ENCODE results near the gene UBAP2. TPM values are rescaled to one million over a fixed set of nuclear protein-coding genes. Genes with fewer than 3 reads are reported as not detected.

Gene UBAP2
- total RNA-seq, 1 donor from 2014 or later = 87.7 TPM

DNA sequence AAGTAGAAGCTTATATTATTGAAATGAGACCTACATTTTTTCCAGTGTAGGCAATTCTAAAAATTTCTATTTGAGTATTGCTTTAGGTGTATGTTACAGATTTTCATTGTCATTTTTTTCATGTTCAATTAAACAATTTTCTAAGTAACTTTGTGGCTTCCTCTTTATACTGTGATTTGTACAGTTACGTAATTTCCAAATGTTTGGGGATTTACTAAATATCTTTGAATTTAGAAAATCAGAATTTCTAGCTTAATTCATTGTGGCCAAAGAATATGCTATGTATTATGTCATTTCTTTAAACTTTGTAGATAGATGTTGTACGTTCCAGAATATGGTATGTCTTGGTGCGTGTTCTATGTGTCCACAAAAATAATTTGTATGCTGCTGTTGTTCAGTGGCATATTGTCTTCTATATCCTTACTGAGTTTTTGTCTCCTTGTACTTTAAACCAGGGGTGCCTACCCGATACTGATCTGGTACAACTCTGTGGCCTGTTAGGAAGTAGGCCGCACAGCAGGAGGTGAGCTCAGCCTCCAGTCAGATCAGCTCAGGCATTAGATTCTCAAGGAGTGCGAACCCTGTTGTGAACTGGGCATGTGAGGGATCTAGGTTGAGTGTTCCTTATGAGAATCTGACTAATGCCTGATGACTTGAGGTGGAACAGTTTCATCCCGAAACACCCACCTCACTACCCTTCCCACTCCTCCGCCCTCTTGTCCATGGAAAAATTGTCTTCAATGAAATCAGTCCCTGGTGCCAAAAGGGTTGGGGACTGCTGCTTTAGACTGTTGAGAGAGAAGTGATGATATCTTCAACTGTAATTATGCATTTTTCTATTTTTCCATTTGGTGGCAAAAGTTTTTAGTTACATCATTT, 168.2 kb downstream of the UBAP2 start:
- Mint-ChIP-seq H3K4me3 (ENCODE audit: unreplicated experiment) (no peak overlapping the region), H3K9me3 (ENCODE audit: unreplicated experiment) (no peaks in the 10 kb centered on the region), H3K27me3 (ENCODE audit: unreplicated experiment) (no peaks in the 10 kb centered on the region), H3K36me3 (ENCODE audit: low read depth, unreplicated experiment) (no peaks in the 10 kb centered on the region), H3K27ac (ENCODE audit: unreplicated experiment) (no peak overlapping the region), H3K4me1 (ENCODE audit: unreplicated experiment) (peaks cover 13% of the 10 kb centered on the region)
- DNase-seq (ENCODE audit: low spot score) = no peak
- TF ChIP-seq, protein P1, sequence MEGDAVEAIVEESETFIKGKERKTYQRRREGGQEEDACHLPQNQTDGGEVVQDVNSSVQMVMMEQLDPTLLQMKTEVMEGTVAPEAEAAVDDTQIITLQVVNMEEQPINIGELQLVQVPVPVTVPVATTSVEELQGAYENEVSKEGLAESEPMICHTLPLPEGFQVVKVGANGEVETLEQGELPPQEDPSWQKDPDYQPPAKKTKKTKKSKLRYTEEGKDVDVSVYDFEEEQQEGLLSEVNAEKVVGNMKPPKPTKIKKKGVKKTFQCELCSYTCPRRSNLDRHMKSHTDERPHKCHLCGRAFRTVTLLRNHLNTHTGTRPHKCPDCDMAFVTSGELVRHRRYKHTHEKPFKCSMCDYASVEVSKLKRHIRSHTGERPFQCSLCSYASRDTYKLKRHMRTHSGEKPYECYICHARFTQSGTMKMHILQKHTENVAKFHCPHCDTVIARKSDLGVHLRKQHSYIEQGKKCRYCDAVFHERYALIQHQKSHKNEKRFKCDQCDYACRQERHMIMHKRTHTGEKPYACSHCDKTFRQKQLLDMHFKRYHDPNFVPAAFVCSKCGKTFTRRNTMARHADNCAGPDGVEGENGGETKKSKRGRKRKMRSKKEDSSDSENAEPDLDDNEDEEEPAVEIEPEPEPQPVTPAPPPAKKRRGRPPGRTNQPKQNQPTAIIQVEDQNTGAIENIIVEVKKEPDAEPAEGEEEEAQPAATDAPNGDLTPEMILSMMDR (IDR thresholded peaks at IDR 0.05; ENCODE audit: unreplicated experiment) = no peak

DNA sequence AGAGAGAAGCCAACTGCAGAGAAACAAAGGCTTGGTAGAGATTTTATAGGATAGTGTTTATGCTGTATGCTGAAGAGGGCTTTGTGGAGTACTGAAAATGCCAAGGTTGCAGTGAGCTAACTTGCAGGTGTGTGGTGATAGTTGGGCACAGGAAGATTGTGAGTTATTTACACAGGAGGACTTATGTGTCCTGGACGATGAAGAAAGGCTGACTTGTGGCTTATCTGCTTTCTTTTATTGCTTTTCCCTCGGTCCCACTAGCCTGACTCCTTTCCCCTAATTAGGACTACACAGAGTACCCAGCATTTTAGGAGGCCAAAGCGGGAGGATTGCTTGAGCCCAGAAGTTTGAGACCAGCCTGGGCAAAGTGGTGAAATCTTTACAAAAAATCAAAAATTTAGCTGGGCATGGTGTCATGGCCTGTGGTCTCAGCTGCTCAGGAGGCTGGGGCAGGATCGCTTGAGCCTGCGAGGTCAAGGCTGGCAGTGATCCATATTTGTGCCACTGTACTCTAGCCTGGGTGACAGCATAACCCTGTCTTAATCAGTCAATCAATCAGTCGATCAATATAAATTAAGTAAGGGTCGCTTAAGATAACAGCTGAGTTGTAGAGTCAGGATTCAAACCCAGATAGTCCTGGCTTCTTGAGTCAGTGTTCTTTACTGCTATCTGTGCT, 169.9 kb downstream of the UBAP2 start:
- Mint-ChIP-seq H3K9me3 (ENCODE audit: unreplicated experiment) (no peaks in the 10 kb centered on the region), H3K4me3 (ENCODE audit: unreplicated experiment) (no peak overlapping the region), H3K4me1 (ENCODE audit: unreplicated experiment) (peaks cover 5% of the 10 kb centered on the region), H3K36me3 (ENCODE audit: low read depth, unreplicated experiment) (no peaks in the 10 kb centered on the region), H3K27ac (ENCODE audit: unreplicated experiment) (peak overlapping the region; percentile 34), H3K27me3 (ENCODE audit: unreplicated experiment) (no peaks in the 10 kb centered on the region)
- no peak for DNase-seq (ENCODE audit: low spot score)
- TF ChIP-seq, protein P1 (IDR thresholded peaks at IDR 0.05; ENCODE audit: unreplicated experiment) = no peak

DNA sequence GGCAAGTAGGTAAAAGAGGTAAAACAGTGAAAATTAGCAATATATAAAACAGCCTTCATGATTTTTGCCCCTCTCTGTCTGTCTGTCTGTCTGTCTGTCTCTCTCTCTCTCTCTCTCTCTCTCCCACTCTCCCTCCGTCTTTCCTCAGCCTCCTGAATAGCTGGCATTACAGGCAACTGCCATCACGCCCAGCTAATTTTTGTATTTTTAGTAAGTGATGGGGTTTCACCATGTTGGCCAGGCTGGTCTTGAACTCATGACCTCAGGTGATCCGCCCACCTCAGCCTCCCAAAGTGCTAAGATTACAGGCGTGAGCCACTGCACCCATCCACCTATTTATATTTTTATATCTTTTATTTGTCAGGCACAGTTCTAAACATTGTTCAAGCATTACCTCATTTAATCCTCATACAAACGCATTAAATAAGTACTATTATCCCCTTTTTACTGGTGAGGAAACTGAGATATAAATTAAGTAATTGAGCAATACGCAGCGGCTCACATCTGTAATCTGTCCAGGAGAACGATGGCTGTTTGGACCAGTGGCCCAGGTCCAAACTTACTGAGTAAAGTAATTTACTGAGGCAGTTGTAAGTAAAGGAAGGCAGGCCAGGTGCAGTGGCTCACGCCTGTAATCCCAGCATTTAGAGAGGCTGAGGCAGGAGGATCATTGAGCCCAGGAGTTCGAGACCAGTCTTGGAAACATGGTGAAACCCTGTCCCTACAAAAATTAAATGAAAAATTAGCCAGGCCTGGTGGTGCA, 170.8 kb downstream of the UBAP2 start:
- H3K27me3 Mint-ChIP-seq (ENCODE audit: unreplicated experiment) = no peaks in the 10 kb centered on the region
- no peaks in the 10 kb centered on the region for H3K9me3 Mint-ChIP-seq (ENCODE audit: unreplicated experiment)
- H3K4me1 Mint-ChIP-seq (ENCODE audit: unreplicated experiment) = peaks cover 5% of the 10 kb centered on the region
- H3K27ac Mint-ChIP-seq (ENCODE audit: unreplicated experiment) = no peak overlapping the region
- H3K36me3 Mint-ChIP-seq (ENCODE audit: low read depth, unreplicated experiment) = no peaks in the 10 kb centered on the region
- TF ChIP-seq, protein P1 (IDR thresholded peaks at IDR 0.05; ENCODE audit: unreplicated experiment) = no peak
- DNase-seq (ENCODE audit: low spot score) = no peak
- H3K4me3 Mint-ChIP-seq (ENCODE audit: unreplicated experiment) = no peak overlapping the region

Other genes with a start within 250 kb of the UBAP2 start
- gene UBE2R2, start 231.7 kb downstream of the UBAP2 start, total RNA-seq (ENCODE audit: unreplicated experiment) = 57.7 TPM
- gene DCAF12, start 77.8 kb upstream of the UBAP2 start, total RNA-seq (ENCODE audit: unreplicated experiment) = 47.3 TPM
- gene UBAP1, start 130.2 kb upstream of the UBAP2 start, total RNA-seq (ENCODE audit: unreplicated experiment) = 32.5 TPM